ENCODE data around the gene ARRDC4.

Gene ARRDC4

GRCh38 chr15:97959724-97960363 lies 659 bp upstream of the ARRDC4 start:
- Mint-ChIP-seq H3K27me3 (ENCODE audit: low read depth) (peaks cover 4% of the 10 kb centered on the region), H3K36me3 (ENCODE audit: low read depth) (peaks cover 8% of the 10 kb centered on the region), H3K4me3 (peak overlapping the region; percentile 83 to 93 (median 90)), H3K27ac (peak overlapping the region; percentile 78 to 93 (median 90)), H3K4me1 (peaks cover 40% of the 10 kb centered on the region), H3K9me3 (no peaks in the 10 kb centered on the region)
- TF ChIP-seq CTCF (IDR thresholded peaks at IDR 0.05; ENCODE audit: unreplicated experiment in 3 of 3) = no peak

DNA sequence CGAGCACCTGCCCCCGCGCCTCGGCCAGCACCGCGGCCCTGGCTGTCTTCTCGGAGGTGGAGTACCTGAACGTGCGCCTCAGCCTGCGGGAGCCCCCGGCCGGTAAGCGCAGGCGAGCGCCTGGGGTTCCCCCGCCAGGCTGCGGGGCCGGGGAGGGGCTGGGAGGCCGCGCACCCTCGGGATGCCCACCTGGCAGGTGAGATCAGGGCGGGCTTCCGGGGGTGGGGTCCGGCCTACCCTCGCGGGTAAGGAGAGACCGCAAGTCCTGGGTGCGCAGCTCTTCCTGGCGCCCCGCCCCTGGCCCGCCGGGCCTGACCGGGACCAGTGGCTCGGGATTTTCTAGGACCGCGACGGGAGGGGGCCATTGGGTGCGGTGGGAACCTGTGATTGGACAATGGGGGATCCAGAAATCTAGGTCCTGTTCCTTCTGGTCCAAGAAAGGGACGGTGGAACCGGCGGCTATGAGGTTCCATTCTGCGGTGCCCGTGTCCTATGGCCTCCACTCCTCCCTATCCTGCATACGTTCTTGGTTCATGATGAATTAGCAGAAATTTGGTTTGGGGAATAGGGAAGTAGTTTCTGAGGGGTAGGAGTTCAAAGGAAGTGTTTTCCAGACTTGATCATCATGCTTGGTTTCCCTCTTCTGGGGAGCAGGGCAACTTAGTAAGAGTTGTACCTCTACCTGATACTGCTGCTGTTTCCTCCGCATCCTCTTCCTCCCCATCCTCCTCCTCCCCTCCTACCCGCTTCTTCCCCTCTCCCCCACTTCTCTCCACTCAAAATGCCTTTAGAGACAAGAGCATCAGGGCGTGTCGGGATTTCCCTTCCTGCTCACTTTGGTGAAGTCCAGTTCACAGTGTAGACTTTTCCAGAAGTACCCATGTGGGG lies 808 bp downstream of the ARRDC4 start:
- peak overlapping the region; percentile 81 to 92 (median 88) for H3K4me3 Mint-ChIP-seq
- TF ChIP-seq CTCF (IDR thresholded peaks at IDR 0.05; ENCODE audit: unreplicated experiment in 3 of 3) = no peak
- H3K27me3 Mint-ChIP-seq (ENCODE audit: low read depth) = no peaks in the 10 kb centered on the region
- H3K9me3 Mint-ChIP-seq = no peaks in the 10 kb centered on the region
- peak overlapping the region; percentile 24 to 72 (median 70) for H3K27ac Mint-ChIP-seq
- H3K4me1 Mint-ChIP-seq = peaks cover 52% of the 10 kb centered on the region
- peaks cover 19% of the 10 kb centered on the region for H3K36me3 Mint-ChIP-seq (ENCODE audit: low read depth)

DNA sequence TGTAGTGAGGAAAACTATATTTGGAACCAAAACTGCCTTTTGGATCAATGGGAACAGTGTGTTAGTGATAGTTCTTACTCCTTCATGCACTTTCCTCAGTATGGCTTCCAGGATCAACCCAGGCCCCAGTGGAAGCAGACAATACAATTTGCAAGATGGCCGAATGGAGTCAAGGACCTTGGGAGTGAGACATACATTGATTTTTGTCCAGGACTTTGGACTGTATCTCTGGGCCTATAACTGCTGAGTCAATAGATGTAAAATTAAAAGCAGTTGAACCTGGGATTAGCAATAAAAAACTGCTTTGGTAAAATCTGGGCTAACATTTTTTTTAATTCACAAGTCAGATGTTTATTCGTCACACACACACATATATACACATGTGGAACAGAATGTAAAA lies 1.8 kb downstream of the ARRDC4 start:
- Mint-ChIP-seq H3K4me3 (peak overlapping the region; percentile 81 to 92 (median 88)), H3K27me3 (ENCODE audit: low read depth) (no peaks in the 10 kb centered on the region), H3K4me1 (peaks cover 60% of the 10 kb centered on the region), H3K27ac (peak overlapping the region in 2 of 3 experiments; percentile 20 to 42), H3K36me3 (ENCODE audit: low read depth) (peaks cover 21% of the 10 kb centered on the region), H3K9me3 (no peaks in the 10 kb centered on the region)
- no peak for TF ChIP-seq CTCF (IDR thresholded peaks at IDR 0.05; ENCODE audit: unreplicated experiment in 3 of 3)

DNA sequence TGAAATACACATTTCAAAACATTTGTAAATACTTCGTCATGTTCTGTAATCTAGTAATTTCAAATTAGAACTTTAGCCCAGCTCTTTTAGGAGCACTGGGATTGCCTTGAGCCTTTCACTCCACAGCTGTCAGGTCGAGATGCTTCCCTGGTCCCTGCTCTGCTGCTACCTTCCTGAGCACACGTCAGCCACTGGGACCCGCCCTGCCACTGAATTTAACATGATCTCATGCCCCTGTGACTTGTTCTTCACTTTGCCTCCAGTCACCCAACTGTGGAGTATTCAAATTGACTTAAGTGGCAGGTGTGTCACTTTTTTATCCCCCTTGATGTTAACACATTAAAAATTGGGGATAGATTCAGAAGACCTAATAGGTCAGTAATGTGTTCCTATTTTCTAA lies 3.3 kb downstream of the ARRDC4 start:
- Mint-ChIP-seq H3K27me3 (ENCODE audit: low read depth) (no peaks in the 10 kb centered on the region), H3K27ac (peak overlapping the region in 1 of 3 experiments; percentile 34), H3K4me1 (peaks cover 60% of the 10 kb centered on the region), H3K9me3 (no peaks in the 10 kb centered on the region), H3K36me3 (ENCODE audit: low read depth) (peaks cover 23% of the 10 kb centered on the region), H3K4me3 (peak overlapping the region; percentile 74 to 92 (median 81))
- no peak for TF ChIP-seq CTCF (IDR thresholded peaks at IDR 0.05; ENCODE audit: unreplicated experiment in 3 of 3)

- no peak overlapping the region for H3K4me3 Mint-ChIP-seq
- H3K9me3 Mint-ChIP-seq = no peaks in the 10 kb centered on the region
- H3K36me3 Mint-ChIP-seq (ENCODE audit: low read depth) = peaks cover 36% of the 10 kb centered on the region
These were observed 5.7 kb downstream of the ARRDC4 start for GRCh38 chr15:97966246-97966645.

More at GRCh38 chr15:97966246-97966645, 5.7 kb downstream of the ARRDC4 start:
- H3K4me1 Mint-ChIP-seq = peaks cover 45% of the 10 kb centered on the region
- H3K27ac Mint-ChIP-seq = peak overlapping the region in 1 of 3 experiments; percentile 1
- no peak for TF ChIP-seq CTCF (IDR thresholded peaks at IDR 0.05; ENCODE audit: unreplicated experiment in 3 of 3)
- H3K27me3 Mint-ChIP-seq (ENCODE audit: low read depth) = no peaks in the 10 kb centered on the region

Measured in nephron (organoid).